H1 (cell line): Measurements from ENCODE around the gene PNMA6E. TPM values are rescaled to one million over a fixed set of nuclear protein-coding genes. Genes with fewer than 3 reads are reported as not detected.

ENCODE experiments used
- CHD7 ChIP-seq: fragments of 300-600 bp; sonication (generic); IDR thresholded peaks from 2 replicates; pipeline ENCODE4 v1.7.1; 2012; ENCODE audit warnings: low read length, moderate library complexity, mild to moderate bottlenecking, inconsistent platforms; ENCODE audit not compliant: insufficient replicate concordance
- polyA plus RNA-seq, 7 experiments: library from polyadenylated mRNA; depleted of rRNA in 3 of 7; stranded (reverse) in 5 of 7; unstranded in 2 of 7; fragments of >200 nt in 5 of 7; fragments of 200-250 nt in 2 of 7; gene quantifications; 1 replicate in 5 of 7; 2 replicates in 1 of 7; 4 replicates in 1 of 7; pipeline versions ENCODE4 v1.2.1 to v1.2.3, GENCODE V29; 2011 to 2013; ENCODE audit warnings: missing spikeins in 2 of 7, mixed read lengths in 2 of 7
- total RNA-seq: library from RNA; stranded (reverse); fragmentation: NEBNext Ultra II Directional; extraction: Animal tissue kit (Norgen Biotek cat#: 25700); gene quantifications from 2 replicates; pipeline ENCODE4 v1.2.1, GENCODE V29; 2021

Gene PNMA6E
- total and polyA plus RNA-seq, 2 of the 8 experiments (the other 6 are each of a cell fraction or from before 2014, with no cell fraction given), result not detected

- no peak for TF ChIP-seq CHD7
- TF ChIP-seq, all 59 proteins: peak for 3
Observed at GRCh38 chrX:153411255-153411987, 10.3 kb upstream of the PNMA6E start, which contains the start of gene ZFP92 (continued).
